ENCODE measurements around the gene ZNF488. TPM values are rescaled to one million over a fixed set of nuclear protein-coding genes. Genes with fewer than 3 reads are reported as not detected.
"Not testable (repeated sequence)": the region's sequence is repeated elsewhere in the genome, so short reads cannot be mapped to it uniquely, and the experiment has no call there.

ZNF488 gene
- total RNA-seq, 2 experiments from 2014 or later = not detected

GRCh38 chr10:47404937-47405336, 20.8 kb upstream of the ZNF488 start:
- DNase-seq (no peak), ATAC-seq (ENCODE audit: low read depth) (no peak)
- POLR2A ChIA-PET = no interaction called here
- H3K27me3 Mint-ChIP-seq = no peaks in the 10 kb centered on the region
- no peak overlapping the region for H3K4me3 Mint-ChIP-seq
- H3K36me3 Mint-ChIP-seq = no peaks in the 10 kb centered on the region
- no peak overlapping the region for H3K27ac Mint-ChIP-seq
- no peaks in the 10 kb centered on the region for H3K4me1 Mint-ChIP-seq
- H3K9me3 Mint-ChIP-seq = no peaks in the 10 kb centered on the region

- no peak for ATAC-seq (ENCODE audit: low read depth)
- H3K9me3 Mint-ChIP-seq = no peaks in the 10 kb centered on the region
- POLR2A ChIA-PET = no interaction called here
These were observed 20.4 kb upstream of the ZNF488 start for GRCh38 chr10:47404446-47404845.

GRCh38 chr10:47403446-47404318, 19.6 kb upstream of the ZNF488 start:
- Mint-ChIP-seq H3K9me3 (no peaks in the 10 kb centered on the region), H3K4me3 (no peak overlapping the region), H3K36me3 (no peaks in the 10 kb centered on the region), H3K27ac (no peak overlapping the region), H3K4me1 (no peaks in the 10 kb centered on the region), H3K27me3 (peaks cover 4% of the 10 kb centered on the region)
- DNase-seq = no peak
- POLR2A ChIA-PET = no interaction called here
- no peak for ATAC-seq (ENCODE audit: low read depth)

More at GRCh38 chr10:47404446-47404845, 20.4 kb upstream of the ZNF488 start:
- no peaks in the 10 kb centered on the region for H3K4me1 Mint-ChIP-seq
- H3K27me3 Mint-ChIP-seq = no peaks in the 10 kb centered on the region
- no peak for DNase-seq
- no peak overlapping the region for H3K4me3 Mint-ChIP-seq
- H3K36me3 Mint-ChIP-seq = no peaks in the 10 kb centered on the region
- no peak overlapping the region for H3K27ac Mint-ChIP-seq

- ATAC-seq (ENCODE audit: low read depth) = no peak
- H3K27ac Mint-ChIP-seq = no peak overlapping the region
These were observed 18.7 kb upstream of the ZNF488 start for GRCh38 chr10:47402641-47403301.

GRCh38 chr10:47401874-47402640, 18.0 kb upstream of the ZNF488 start:
- DNase-seq (no peak), ATAC-seq (ENCODE audit: low read depth) (no peak)
- Mint-ChIP-seq H3K36me3 (no peaks in the 10 kb centered on the region), H3K27me3 (peaks cover 14% of the 10 kb centered on the region), H3K4me1 (no peaks in the 10 kb centered on the region), H3K4me3 (no peak overlapping the region), H3K27ac (no peak overlapping the region), H3K9me3 (no peaks in the 10 kb centered on the region)
- POLR2A ChIA-PET = no interaction called here

More at GRCh38 chr10:47402641-47403301, 18.7 kb upstream of the ZNF488 start:
- Mint-ChIP-seq H3K9me3 (no peaks in the 10 kb centered on the region), H3K4me3 (no peak overlapping the region), H3K4me1 (no peaks in the 10 kb centered on the region), H3K36me3 (no peaks in the 10 kb centered on the region), H3K27me3 (peaks cover 11% of the 10 kb centered on the region)
- POLR2A ChIA-PET = no interaction called here
- no peak for DNase-seq

GRCh38 chr10:47401210-47401609, 17.1 kb upstream of the ZNF488 start:
- no peaks in the 10 kb centered on the region for H3K4me1 Mint-ChIP-seq
- peaks cover 22% of the 10 kb centered on the region for H3K27me3 Mint-ChIP-seq
- H3K27ac Mint-ChIP-seq = no peak overlapping the region
- POLR2A ChIA-PET = no interaction called here
- ATAC-seq (ENCODE audit: low read depth) (no peak), DNase-seq (no peak)
- H3K4me3 Mint-ChIP-seq = no peak overlapping the region
- H3K9me3 Mint-ChIP-seq = no peaks in the 10 kb centered on the region
- no peaks in the 10 kb centered on the region for H3K36me3 Mint-ChIP-seq

GRCh38 chr10:47400786-47401185, 16.7 kb upstream of the ZNF488 start:
- no peaks in the 10 kb centered on the region for H3K9me3 Mint-ChIP-seq
- DNase-seq (no peak), ATAC-seq (ENCODE audit: low read depth) (no peak)
- no peak overlapping the region for H3K4me3 Mint-ChIP-seq
- H3K27ac Mint-ChIP-seq = no peak overlapping the region
- no peaks in the 10 kb centered on the region for H3K36me3 Mint-ChIP-seq
- POLR2A ChIA-PET = no interaction called here
- peaks cover 24% of the 10 kb centered on the region for H3K27me3 Mint-ChIP-seq
- H3K4me1 Mint-ChIP-seq = no peaks in the 10 kb centered on the region

GRCh38 chr10:47400251-47400650, 16.2 kb upstream of the ZNF488 start:
- ATAC-seq (ENCODE audit: low read depth) (no peak), DNase-seq (no peak)
- Mint-ChIP-seq H3K9me3 (no peaks in the 10 kb centered on the region), H3K27me3 (peaks cover 30% of the 10 kb centered on the region), H3K4me1 (no peaks in the 10 kb centered on the region), H3K36me3 (no peaks in the 10 kb centered on the region), H3K4me3 (no peak overlapping the region), H3K27ac (no peak overlapping the region)
- POLR2A ChIA-PET = no interaction called here

DNA sequence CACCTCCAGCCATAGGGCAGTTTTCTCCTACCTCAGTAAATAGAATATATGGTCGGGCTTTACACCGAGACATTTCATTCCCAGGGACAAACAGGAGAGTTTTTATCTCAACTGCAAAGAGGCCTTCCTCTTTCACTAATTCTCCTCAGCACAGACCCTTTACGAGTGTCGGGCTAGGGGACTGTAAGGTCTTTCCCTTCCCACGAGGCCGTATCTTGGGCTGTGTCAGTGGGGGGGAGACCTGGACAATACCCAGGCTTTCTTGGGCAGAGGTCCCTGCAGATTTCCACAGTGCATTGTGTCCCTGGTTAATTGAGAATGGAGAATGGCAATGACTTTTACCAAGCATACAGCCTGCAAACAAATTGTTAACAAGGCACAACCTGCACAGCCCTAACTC, 13.2 kb upstream of the ZNF488 start:
- ATAC-seq (ENCODE audit: low read depth) = no peak
- H3K36me3 Mint-ChIP-seq = no peaks in the 10 kb centered on the region
- H3K4me3 Mint-ChIP-seq = no peak overlapping the region
- no peaks in the 10 kb centered on the region for H3K9me3 Mint-ChIP-seq
- H3K27me3 Mint-ChIP-seq = peaks cover 54% of the 10 kb centered on the region
- POLR2A ChIA-PET = no interaction called here
- no peaks in the 10 kb centered on the region for H3K4me1 Mint-ChIP-seq
- no peak overlapping the region for H3K27ac Mint-ChIP-seq
- DNase-seq = no peak

GRCh38 chr10:47396311-47396717, 12.2 kb upstream of the ZNF488 start:
- no peak for DNase-seq
- no peaks in the 10 kb centered on the region for H3K4me1 Mint-ChIP-seq
- POLR2A ChIA-PET = no interaction called here
- H3K36me3 Mint-ChIP-seq = no peaks in the 10 kb centered on the region
- H3K9me3 Mint-ChIP-seq = no peaks in the 10 kb centered on the region
- no peak for ATAC-seq (ENCODE audit: low read depth)
- no peak overlapping the region for H3K4me3 Mint-ChIP-seq
- H3K27me3 Mint-ChIP-seq = peaks cover 57% of the 10 kb centered on the region
- H3K27ac Mint-ChIP-seq = no peak overlapping the region

- Mint-ChIP-seq H3K27ac (no peak overlapping the region), H3K4me1 (peaks cover 4% of the 10 kb centered on the region), H3K27me3 (peaks cover 59% of the 10 kb centered on the region), H3K9me3 (peaks cover 7% of the 10 kb centered on the region), H3K4me3 (no peak overlapping the region), H3K36me3 (peaks cover 2% of the 10 kb centered on the region)
- ATAC-seq (ENCODE audit: low read depth) = no peak
- DNase-seq = no peak
- POLR2A ChIA-PET = no interaction called here
These were observed 5.5 kb upstream of the ZNF488 start for GRCh38 chr10:47389619-47390018.

DNA sequence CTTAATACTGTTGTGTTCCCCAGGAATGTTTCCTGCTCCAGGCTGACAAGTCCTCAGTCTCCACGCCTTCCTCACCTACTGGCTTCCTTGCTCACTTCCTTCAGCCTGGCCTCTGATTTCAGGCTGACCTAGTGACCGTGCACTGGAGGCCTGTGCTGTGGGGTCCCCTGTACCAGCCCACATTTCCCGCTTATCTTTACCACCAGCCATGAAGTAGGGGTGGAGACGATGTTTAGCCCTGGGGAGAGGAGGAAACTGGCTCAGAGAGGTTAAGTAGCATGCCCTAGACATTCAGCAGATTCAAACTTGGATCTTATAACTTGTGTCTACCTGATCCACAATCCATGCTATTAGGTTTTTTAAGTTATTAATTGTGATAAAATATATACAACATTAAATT, 4.8 kb upstream of the ZNF488 start:
- DNase-seq = no peak
- Mint-ChIP-seq H3K27ac (no peak overlapping the region), H3K36me3 (peaks cover 2% of the 10 kb centered on the region), H3K27me3 (peaks cover 53% of the 10 kb centered on the region), H3K9me3 (peaks cover 7% of the 10 kb centered on the region), H3K4me3 (no peak overlapping the region), H3K4me1 (peaks cover 4% of the 10 kb centered on the region)
- no peak for ATAC-seq (ENCODE audit: low read depth)
- POLR2A ChIA-PET = no interaction called here

- H3K27ac Mint-ChIP-seq; H3K4me1 Mint-ChIP-seq; H3K36me3 Mint-ChIP-seq; H3K9me3 Mint-ChIP-seq; ATAC-seq (ENCODE audit: low read depth); H3K4me3 Mint-ChIP-seq; POLR2A ChIA-PET; DNase-seq: not testable (repeated sequence)
- H3K27me3 Mint-ChIP-seq = peaks cover 58% of the 10 kb centered on the region
These were observed 2.0 kb upstream of the ZNF488 start for GRCh38 chr10:47386104-47386503.

All from activated naive CD8-positive, alpha-beta T cell treated with anti-CD3 and anti-CD28 coated beads, Interleukin-2, amount 10 ng/mL, durations not matched to agents 7 days and 5 days (primary cell).